Stimulated activated CD8-positive, alpha-beta memory T cell treated with anti-CD3 and anti-CD28 coated beads, Interleukin-2, amount 100 ng/mL, for 48 hours (primary cell): ENCODE results near the gene DHRS1.
A peak's percentile ranks its signal among the peaks of the same experiment; 100 is the strongest.

Experiments
- DNase-seq, 2 donors: peaks; one replicate each; pipeline ENCODE4 v3.0.0-alpha.2; 2020; ENCODE audit warnings: low read depth in 2 of 2

The DHRS1 gene

DNA sequence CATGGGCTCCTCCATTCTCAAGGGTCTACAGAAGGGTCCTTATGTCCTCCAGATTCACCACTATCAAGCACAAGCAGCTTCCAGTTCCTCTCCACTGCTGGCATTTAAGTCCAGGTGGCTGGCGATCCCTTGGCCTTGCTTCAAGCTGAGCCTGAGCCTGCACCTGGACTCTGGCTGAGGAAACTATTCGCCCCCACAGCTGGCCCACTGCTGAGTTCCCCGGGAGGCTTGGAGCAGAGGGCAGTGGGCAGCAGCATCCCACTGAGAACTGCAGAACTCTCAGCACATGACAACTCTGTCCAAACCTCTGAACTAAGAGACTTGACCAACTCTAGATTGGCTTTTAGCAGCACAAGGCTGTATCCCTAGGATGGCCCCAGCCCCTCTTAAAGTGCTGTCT lies 16.8 kb downstream of the DHRS1 start:
- no peak for DNase-seq

DNA sequence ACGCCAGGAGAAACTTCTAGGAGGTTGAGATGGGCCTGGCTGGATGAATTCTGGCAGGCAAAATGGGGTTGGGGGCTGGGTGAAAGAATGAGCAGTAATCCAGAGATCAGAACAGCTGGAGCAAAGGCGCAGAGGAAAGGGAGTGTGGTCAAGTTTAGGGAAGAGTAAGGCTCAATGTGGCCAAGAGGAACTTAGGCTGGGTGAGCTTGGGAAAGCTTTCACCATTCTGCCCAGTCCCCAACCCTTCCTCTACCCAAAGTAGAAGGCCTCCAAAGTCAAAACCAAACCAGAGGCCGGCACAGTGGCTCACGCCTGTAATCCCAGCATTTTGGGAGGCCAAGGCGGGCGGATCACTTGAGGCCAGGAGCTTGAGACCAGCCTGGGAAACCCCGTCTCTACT lies 17.9 kb downstream of the DHRS1 start:
- DNase-seq = no peak

DNA sequence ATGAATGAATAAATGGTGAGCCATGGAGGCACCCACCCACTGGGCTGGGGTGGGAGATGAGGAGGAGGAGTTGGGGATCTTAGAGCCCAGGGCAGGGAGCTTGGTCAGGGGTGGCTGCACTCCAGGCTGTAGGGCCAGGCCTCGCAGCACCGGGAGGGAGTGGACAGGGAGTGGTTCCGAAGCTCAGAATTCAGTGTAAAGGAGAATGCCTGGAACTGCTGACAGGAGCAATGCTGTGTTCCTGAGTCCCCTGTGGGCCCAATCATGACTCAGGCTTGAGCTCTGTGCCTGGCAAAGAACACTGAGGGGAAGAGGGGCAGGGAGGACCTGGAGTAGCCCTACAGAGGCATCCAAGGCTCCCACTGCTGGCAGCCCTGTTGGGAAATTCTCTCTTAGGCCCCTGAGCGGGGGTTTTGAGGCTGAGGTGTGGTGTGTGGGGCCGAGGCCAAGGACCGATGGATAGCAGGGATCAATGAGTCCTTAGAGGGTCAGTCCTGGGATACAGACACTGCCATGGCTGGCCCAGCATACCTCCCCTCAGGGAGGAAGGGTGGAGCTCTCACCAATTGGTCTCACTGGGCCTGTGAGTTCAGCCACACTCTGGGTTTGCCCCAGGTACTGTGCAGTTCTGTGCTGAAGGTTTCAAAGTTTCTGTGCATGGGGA lies 18.7 kb downstream of the DHRS1 start:
- no peak for DNase-seq

DNA sequence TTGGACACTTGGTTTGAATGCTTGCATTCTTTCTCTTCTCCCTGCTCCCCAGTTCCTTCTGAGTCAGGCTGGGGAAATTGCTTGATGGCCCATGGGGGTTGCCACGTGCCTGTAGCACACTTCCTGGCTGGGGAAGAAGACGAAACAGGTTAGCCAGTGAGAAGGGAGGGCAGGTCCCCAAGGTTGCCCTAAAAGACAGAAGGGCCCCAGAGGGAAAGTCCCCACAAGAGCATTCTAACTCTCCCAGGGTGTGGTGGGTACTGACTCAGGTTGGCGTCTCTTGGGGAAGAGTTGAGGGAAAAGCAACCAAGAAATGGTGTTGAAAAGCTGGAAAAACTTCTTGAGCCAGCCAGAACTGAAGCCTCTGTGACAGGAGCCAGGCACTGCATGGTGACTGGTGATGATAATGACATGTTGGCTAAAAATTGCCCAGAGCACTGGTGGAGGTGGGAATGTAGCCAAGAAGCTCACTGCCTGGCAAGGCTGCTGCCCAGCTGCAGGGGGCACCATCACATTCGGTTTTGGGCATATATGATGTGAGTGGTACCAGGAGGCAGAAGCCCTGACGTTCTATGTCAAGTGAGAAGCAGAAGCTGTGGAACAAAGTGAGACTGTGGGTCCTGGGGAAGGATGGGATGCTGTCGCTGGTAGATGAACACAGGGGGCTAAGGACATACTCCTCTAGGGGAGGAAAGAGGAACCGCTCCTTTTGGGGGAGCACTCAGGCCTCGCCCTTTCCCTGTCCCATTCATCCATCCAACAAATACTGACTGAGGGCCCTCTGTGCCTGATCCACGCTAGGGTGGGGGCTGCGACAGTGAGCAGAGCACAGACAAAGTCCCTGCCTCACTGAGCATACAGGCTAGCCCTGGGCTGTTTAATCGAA lies 20.0 kb downstream of the DHRS1 start:
- peak in 1 of 2 donors; percentile 26 for DNase-seq

DNA sequence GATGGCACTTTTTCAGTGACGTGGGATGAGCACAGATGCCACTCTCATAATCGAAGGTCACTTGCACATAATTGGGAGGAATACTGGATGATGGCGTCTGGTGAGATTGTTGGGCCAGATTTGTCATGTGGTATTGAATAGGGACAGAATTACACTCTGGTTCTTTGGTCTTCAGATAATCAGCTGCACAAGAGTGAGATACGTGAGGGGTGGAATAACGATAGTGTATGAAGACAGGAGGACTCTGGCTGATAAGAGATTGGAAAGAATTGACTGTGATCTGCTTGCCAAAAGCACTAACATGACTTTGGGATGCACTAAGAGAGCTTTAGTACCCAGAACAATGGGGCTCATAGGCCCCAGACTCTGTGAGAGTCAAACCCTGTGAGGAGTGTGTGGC lies 21.2 kb downstream of the DHRS1 start:
- DNase-seq = no peak

DNA sequence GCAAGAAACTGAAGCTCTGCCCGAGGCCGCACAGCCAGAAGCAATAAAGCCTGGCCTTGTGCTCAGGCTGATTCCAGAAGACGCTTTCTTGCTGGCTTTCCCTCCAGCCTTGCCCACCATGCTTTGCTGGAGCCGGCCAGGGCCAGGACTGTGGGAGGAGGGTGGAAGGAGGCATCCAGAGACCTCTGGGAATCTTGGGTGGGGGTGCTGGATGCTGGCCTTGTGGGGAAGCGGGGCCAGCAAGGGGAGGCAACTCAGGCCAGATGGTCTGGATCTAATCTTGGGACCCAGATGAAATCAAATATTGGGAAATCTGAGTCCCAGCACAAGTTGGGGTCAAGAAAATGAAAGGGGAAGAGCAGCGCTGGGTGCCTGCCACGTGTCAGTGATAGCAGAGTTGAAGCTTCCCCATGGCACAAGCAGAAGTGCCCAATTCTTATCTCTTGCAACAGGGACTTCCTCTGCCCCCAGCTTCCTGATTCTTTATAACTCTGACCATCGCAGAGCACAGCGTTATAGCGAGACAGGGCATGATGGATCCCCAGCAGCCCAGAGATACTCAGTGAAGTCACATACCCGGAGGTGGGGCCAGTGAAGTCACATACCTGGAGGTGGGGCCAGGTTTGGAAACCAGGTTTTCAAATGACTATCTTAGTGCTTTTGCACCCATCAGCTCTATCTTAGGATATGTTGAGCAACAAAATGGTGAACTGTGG lies 21.8 kb downstream of the DHRS1 start:
- DNase-seq = no peak

DNA sequence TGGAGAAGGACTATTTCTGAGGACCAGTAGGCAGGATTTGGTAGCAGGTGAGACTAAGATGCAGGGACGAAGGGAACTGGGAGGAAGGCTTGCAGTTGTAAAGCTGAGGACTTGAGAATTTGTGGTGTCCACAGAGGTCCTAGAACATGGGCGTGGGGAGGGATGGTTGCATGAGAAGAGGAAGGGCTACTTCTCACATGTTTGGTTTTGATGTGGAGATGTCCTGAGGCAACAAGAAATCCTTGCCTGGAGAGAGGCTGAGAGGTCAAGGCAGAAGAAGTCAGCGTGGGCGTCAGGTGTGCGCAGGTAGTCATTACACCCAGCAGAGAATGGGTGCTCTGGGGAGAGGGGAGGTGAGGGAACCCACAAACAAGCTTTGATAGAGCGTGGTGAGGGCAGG lies 22.5 kb downstream of the DHRS1 start:
- no peak for DNase-seq

DNA sequence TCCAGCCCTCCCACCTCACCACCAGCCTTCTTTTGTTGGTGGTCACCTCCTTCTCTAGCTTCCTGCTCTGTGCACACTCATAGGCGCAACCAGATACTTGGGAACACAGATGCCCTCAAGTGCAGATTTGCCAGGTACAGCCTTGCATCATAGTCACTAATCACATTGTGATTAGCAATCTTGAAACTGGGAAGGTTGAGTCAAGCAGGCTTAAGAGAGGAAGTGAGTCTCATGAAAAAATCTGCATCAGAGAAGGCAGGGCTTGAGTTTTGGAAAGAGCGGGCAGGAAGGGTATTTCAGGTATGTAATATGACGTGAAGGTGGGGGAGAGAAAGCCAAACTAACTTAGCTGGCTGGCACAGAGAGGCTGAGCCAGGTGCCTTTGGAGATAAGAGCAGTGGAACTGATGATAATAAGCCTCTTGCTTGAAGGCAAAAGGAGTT lies 25.5 kb downstream of the DHRS1 start:
- DNase-seq = peak in 1 of 2 donors; percentile 18

DNA sequence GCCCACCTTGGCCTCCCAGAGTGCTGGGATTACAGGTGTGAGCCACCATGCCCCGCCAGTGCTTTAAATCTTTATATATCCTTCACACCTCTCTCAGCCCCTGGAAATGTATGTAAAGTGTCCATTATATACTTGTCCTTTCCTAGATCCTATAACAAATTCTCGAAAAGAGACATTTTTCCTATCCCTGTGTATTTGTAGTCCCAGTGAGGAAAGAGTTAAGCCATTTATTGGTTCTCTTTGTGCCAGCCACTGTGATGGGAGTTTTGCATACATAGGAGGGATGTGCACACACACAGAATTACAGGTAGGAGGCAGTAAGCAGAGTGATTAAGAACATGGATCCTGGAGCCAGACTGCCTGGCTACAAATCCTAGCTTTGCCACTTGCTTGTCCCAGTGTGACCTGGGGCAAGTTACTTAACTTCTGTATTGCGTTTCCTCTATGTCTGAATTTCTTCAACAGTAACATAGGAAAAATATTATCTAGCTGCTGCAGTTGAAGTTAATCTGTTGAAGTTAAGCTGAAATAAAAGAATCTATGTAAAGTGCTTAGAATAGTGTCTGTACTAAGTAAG lies 26.1 kb downstream of the DHRS1 start:
- DNase-seq = no peak

DNA sequence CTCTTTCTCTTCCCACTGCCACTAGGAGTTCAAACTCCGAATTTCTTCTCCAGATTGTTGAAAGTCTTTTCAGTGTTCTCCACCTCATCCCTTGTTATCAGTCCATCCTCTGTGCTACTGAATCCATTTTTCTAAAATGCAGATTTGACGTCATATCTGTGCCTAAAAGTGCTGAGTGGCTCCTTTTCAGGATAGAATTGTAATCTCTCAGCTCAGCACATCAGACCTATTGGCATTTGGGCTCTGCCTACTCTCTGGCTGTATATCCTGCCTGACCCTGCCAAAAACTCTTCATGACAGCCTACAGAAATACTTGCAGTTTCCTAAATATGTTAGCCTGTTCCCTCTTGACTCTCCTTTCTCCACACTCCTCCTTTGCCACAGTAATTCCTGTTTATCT lies 27.1 kb downstream of the DHRS1 start:
- DNase-seq = no peak

DNA sequence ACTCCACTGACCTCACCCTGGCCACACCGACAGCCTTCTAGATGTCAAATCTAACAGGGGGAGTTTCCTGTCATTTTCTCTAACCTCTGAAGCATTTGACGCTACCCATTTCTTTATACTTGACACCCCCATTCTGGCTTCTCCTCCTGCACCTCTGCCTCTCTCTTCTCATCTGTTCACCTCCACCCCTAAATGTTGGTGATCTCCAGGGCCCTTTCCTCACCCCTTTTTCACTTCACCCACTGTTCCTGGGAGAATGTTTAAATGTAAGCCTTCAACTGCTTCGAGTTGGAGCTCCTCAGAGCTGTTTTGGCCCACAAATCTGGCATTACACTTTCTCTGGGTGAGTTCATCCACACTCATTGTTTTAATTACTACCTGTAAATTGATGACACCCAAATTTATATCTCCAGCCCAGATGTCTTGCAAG lies 27.7 kb downstream of the DHRS1 start:
- DNase-seq = no peak

DNA sequence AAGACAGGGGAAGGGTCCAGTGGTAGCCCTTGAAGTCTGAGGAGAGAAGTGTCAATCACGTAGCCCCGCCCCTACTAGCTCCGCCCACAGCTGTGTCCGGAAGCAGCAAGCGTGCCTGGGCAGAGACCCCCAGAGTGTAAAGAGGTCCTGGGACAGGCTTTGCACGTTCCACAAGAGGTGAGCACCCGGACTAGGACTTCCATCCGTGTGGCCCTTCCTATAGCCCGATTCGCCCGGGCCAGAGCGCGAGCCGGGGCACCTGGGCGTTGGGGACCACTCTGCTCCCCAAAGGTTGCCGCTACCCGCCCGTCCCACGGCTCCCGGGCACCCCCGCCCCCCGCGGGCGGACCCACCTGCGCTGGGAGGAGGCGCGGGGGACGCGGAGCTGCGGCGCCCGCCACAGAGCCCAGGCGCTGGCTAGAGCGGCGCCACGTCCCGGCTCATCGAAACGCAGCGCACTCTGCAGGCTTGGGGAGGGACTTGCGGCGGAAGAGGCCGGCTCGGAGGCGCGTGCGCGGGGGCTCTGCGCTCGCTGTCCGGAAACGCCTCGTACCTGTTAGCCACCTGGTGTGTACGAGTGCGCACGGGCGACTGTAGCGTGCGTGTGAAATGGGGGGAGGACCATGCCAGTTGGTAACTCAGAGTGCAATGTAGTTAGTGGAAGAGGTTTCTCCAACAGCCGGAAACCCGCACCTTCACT lies 28.3 kb downstream of the DHRS1 start, which contains the start of gene RABGGTA:
Gene RABGGTA (minus strand): TSS at position 464 of the 700 bp plus-strand sequence. CDS start 482 bp downstream, outside the sequence.
- DNase-seq = peak; percentile 78 to 80

DNA sequence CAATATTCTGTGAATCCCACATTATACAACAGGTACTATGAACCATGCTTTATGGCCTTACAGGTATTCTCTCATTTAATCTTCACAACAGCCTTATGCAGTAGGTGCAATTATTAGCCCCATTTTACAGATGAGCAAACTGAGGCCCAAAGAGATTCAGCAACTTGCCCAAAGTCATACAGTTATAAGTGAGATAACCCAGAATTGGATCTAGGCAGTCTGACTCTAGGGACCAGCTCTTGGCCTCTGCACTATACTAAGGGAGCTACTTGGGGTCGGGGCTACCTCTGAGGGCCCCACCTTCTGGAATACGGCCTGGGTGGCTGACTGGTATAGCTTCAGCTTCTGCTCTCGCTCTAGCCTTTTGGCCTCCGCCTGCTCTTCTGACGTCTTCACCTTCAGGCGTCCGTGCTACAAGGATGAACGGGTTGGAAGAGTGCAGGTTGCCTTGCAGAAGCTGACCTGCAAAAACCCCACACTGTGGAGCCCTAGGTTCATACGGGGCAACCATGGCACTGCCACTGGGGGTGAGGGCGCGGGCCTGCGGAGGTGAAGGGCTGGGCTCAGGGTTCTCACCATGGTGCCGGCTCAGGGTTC lies 28.9 kb downstream of the DHRS1 start:
- no peak for DNase-seq

DNA sequence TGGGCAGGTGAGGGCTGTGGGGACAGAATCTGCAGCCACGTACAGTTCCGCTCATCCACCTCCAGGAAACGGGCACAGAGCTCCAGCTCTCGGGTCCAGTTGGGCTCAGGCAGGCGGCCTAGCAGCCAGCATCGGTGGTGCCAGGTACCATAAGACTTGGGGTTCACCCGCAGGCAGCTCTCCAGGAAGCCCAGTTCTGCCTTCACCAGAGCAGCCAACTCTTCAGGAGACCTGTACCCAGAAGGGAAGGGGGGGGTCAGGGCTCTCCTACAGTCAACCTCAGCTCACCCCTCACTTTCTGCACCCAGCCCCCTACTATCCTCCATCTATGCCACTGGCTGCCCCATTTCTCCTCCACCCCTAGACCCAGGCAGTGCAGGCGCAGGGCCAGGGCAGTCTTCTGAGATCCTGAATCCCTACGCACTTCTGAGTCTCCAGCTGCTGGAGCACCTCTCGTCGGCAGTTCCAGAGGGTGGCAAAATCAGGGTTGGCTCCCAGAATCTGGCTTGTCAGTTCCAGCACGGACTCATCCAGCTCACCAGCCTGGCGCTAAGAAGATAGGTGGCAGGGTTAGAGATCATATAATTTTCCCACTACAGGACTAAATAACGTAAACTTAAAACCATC lies 29.6 kb downstream of the DHRS1 start:
- DNase-seq = no peak

DNA sequence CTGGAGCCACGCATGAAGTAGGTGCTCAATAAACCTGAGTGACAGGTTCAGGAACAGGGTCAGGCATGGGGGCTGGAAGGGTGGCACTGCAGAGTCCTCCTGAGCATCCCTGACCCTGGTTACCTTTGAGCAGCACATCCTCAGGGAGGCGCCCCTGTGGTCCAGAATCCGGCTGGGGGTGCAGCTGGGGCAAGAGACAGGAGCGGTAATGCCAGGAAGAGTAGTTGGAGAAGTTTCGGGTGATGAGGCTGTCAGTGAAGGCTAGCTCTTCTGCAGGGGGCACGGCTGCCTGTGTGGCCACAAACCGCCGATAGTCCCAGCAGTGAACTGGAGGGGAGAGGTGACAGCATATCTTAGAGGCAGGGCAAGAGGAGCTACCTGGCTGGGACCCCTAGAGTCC lies 30.2 kb downstream of the DHRS1 start:
- no peak for DNase-seq

DNA sequence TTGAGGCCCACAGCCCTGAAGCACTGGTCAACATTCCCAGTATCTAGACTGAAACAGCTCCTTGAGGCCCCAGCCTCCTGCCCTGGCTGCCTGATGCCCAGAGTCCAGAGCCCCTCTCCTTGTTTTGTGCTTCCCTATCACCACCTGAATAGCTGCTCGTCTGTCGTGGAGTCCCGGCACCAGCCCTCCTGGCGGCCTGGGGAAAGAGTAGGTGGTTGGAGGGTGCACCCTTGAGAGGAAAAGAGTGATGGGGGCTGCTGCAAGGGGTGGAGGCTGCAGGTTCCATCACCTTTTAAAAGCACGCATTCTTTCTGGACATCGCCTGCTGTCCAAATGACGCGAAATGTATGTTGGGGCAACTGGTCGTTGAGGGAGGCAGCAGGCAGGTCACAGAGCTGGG lies 31.4 kb downstream of the DHRS1 start:
- no peak for DNase-seq

DNA sequence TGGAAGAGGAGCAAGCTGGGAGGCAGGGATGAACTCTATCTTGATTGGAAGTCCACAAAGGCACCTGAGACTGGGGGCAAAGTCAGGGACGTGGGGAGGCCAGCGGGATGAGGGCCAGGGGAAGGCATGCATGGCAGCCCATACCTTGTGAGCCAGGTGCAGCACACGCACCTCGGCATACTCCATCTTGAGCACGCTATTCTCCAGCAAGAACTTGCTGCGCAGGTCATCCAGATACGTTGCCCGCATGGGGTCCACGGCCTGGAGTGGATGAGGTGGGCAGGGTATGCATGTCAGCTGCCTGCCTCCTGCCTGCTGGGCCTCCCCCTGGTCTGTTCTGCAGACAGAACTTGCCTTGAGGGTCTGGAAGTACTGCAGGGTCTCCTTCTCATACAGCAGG lies 32.1 kb downstream of the DHRS1 start:
- DNase-seq = no peak

DNA sequence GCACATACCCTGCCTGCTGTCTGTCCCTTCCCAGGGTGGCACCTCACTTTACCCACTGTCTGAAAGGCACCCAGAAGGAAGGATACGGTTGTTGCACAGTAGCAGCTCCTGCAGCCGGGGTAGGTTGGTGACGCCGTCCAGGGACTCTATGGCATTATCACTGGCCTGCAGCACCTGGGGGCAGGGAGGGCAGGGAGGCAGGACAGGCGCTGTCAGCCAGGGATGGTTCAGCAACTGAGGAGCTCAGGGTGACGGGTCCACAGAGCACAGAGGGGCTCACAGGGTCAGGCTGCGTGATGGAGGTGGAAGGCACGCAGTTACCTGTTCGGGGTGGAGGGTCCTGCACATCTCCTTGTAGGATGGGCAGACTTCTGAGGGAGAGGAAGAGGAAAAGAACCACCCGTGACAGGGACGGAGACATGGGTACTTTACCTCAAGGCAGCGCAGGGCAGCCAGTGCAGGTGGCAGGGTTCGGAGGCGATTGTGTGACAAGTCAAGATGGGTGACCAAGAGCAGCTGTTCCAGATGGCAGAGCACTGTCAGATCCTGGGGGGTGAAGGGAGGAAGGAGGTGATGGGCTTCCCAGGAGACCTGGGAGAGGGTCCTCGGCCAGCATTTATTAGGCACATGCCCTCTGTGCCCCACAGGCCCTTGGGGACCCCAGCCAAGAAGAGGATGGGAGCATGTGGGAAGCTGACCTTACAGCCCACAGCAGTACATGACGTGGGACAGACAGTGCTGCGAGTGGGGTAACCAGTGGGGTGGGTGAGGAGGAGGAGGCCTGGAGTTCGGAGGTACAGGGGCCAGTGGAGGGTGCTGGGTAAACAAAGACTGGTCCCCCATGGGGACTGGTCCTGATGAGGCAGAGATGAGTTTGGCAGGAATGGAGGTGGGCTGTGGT lies 33.0 kb downstream of the DHRS1 start:
- DNase-seq = no peak

DNA sequence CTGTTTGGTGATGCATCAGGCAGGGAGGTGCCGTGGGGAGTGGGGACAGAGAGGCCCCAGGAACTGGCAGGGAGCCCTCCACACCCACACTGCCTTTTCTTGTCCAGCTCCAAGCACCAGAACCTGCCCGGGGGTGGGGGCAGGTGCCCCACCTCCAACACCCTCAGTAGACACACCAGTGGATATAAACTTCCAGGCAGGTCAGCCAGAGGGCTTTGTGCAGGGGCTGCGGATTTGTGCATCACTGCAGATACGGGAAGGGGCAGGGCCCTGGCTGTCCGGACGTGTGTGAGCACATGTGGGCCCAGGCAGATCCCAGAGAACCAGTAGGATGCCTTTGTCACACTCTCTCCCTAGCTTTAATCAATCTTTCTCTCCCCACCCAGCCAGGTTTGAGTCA lies 35.3 kb downstream of the DHRS1 start:
- DNase-seq = no peak
